Mesothelial cell of epicardium (in vitro differentiated cells): Measurements from ENCODE around the gene RBM26. TPM values are rescaled to one million over a fixed set of nuclear protein-coding genes. Genes with fewer than 3 reads are reported as not detected.
"Not testable (repeated sequence)": the region's sequence is repeated elsewhere in the genome, so short reads cannot be mapped to it uniquely, and the experiment has no call there.

Experiments used
- DNase-seq, 2 experiments: peaks; one replicate each; pipeline ENCODE4 v3.0.0; 2021; ENCODE audit warnings: low spot score in 2 of 2; ENCODE audit not compliant: unreplicated experiment in 2 of 2
- H3K27ac Mint-ChIP-seq: 2 replicates; pipeline ENCODE4 v1.8.0; 2021; ENCODE audit warnings: mixed read lengths
- H3K27me3 Mint-ChIP-seq: 2 replicates; pipeline ENCODE4 v1.8.0; 2021; ENCODE audit warnings: low read depth, mixed read lengths
- H3K36me3 Mint-ChIP-seq: 2 replicates; pipeline ENCODE4 v1.8.0; 2021; ENCODE audit warnings: mixed read lengths
- H3K4me1 Mint-ChIP-seq: 2 replicates; pipeline ENCODE4 v1.8.0; 2021; ENCODE audit warnings: mixed read lengths
- H3K4me3 Mint-ChIP-seq: 2 replicates; pipeline ENCODE4 v1.8.0; 2021; ENCODE audit warnings: mild to moderate bottlenecking, moderate library complexity, mixed read lengths
- H3K9me3 Mint-ChIP-seq: 2 replicates; pipeline ENCODE4 v1.8.0; 2021; ENCODE audit warnings: mixed read lengths
- CTCF ChIP-seq: fragments of 200-600 bp; sonication (generic); IDR thresholded peaks from one replicate; pipeline ENCODE4 v1.5.0; 2021; ENCODE audit warnings: antibody characterized with exemption; ENCODE audit not compliant: unreplicated experiment
- total RNA-seq: library from RNA; stranded (reverse); gene quantifications from 3 replicates; pipeline ENCODE4 v1.2.1, GENCODE V29; 2021

The RBM26 gene
- total RNA-seq, 1 donor from 2014 or later = 87.3 TPM

GRCh38 chr13:79285159-79285558 lies 120.9 kb downstream of the RBM26 start:
- Mint-ChIP-seq H3K4me1 (peaks cover 7% of the 10 kb centered on the region), H3K27me3 (peaks cover 16% of the 10 kb centered on the region), H3K36me3 (no peaks in the 10 kb centered on the region), H3K9me3 (no peaks in the 10 kb centered on the region), H3K4me3 (no peak overlapping the region), H3K27ac (no peak overlapping the region)
- TF ChIP-seq CTCF = no peak
- no peak for DNase-seq

GRCh38 chr13:79283742-79284141 lies 122.3 kb downstream of the RBM26 start:
- Mint-ChIP-seq H3K4me1 (peaks cover 7% of the 10 kb centered on the region), H3K9me3 (no peaks in the 10 kb centered on the region), H3K4me3 (no peak overlapping the region), H3K27me3 (peaks cover 14% of the 10 kb centered on the region), H3K36me3 (no peaks in the 10 kb centered on the region), H3K27ac (no peak overlapping the region)
- no peak for DNase-seq
- no peak for TF ChIP-seq CTCF

GRCh38 chr13:79282976-79283375 lies 123.1 kb downstream of the RBM26 start:
- Mint-ChIP-seq H3K36me3 (no peaks in the 10 kb centered on the region), H3K4me1 (peaks cover 5% of the 10 kb centered on the region), H3K27me3 (peaks cover 14% of the 10 kb centered on the region), H3K9me3 (no peaks in the 10 kb centered on the region), H3K4me3 (no peak overlapping the region), H3K27ac (no peak overlapping the region)
- DNase-seq = no peak
- TF ChIP-seq CTCF = no peak

- TF ChIP-seq CTCF = no peak
- H3K27me3 Mint-ChIP-seq = peaks cover 14% of the 10 kb centered on the region
- no peak overlapping the region for H3K27ac Mint-ChIP-seq
- peaks cover 1% of the 10 kb centered on the region for H3K4me1 Mint-ChIP-seq
- H3K36me3 Mint-ChIP-seq = no peaks in the 10 kb centered on the region
- no peak overlapping the region for H3K4me3 Mint-ChIP-seq
- H3K9me3 Mint-ChIP-seq = no peaks in the 10 kb centered on the region
- DNase-seq = no peak
These were observed 123.5 kb downstream of the RBM26 start for GRCh38 chr13:79282508-79282907.

GRCh38 chr13:79281339-79281747 lies 124.7 kb downstream of the RBM26 start:
- no peak for DNase-seq
- no peaks in the 10 kb centered on the region for H3K9me3 Mint-ChIP-seq
- H3K27me3 Mint-ChIP-seq = peaks cover 12% of the 10 kb centered on the region
- H3K4me1 Mint-ChIP-seq = no peaks in the 10 kb centered on the region
- no peak for TF ChIP-seq CTCF
- no peak overlapping the region for H3K4me3 Mint-ChIP-seq
- no peaks in the 10 kb centered on the region for H3K36me3 Mint-ChIP-seq
- no peak overlapping the region for H3K27ac Mint-ChIP-seq

- H3K9me3 Mint-ChIP-seq, H3K4me3 Mint-ChIP-seq, H3K4me1 Mint-ChIP-seq, H3K27ac Mint-ChIP-seq, DNase-seq, H3K27me3 Mint-ChIP-seq, H3K36me3 Mint-ChIP-seq: not testable (repeated sequence)
These were observed 126.3 kb downstream of the RBM26 start for GRCh38 chr13:79279735-79280134.
